ENCODE measurements around the gene CCDC149. TPM values are rescaled to one million over a fixed set of nuclear protein-coding genes. Genes with fewer than 3 reads are reported as not detected.

CCDC149 gene
- total and polyA plus RNA-seq, 2 of the 8 experiments (the other 6 are each of a cell fraction or from before 2014, with no cell fraction given) = 2.2 to 5.6 TPM

DNA sequence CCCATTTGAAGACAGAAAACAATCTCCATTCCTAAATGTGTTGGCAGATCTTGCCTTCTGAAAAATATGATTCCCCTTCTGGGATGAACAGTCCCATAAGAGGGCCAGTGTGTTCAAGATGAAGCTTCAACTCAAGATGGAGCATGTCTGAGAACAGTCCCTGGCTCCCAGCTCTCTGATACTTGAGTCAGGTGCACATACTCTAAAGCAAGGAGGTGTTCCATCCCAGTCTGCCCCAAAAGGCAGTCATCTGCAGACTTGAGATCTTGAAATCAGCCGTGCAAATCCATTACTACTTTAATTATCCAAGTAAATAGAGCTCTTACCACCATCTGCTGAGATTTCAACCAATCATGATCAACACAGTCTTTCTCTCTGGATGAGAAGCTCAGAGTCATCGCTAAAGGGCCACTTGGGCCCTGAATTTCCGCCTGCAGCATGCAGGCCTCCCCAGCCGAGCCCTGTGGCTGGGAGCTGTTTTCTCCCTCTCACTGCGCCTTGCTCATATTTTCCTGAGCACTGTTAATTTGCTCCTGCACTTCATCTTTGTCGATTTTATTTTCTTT lies 22.2 kb downstream of the CCDC149 start:
- Histone ChIP-seq H3K27me3 (replicated peaks in 1 of 4; ENCODE audit: control insufficient read depth in 3 of 4, extremely low read depth in 1 of 4, insufficient read depth in 3 of 4, low read length in 3 of 4) (no peaks in the 10 kb centered on the region), H3K14ac (ENCODE audit: insufficient read length) (no peak overlapping the region), H3K9me3 (ENCODE audit: insufficient read depth in 2 of 2, low read depth in 1 of 2, low read length in 1 of 2) (no peaks in the 10 kb centered on the region), H3K79me2 (ENCODE audit: control insufficient read depth in 1 of 2, insufficient read depth in 2 of 2, low read length in 2 of 2) (no peaks in the 10 kb centered on the region), H3K4me1 (replicated peaks in 1 of 4; ENCODE audit: control insufficient read depth in 3 of 4, insufficient read depth in 4 of 4, low read length in 3 of 4) (peaks cover 0 to 4% (median 0%) of the 10 kb centered on the region in 4 experiments; a peak in 3 of 7 replicates), H4K8ac (ENCODE audit: extremely low read depth, insufficient read depth, low read length) (no peak overlapping the region), H3K36me3 (ENCODE audit: control insufficient read depth in 2 of 4, insufficient read depth in 4 of 4, low read length in 3 of 4) (no peaks in the 10 kb centered on the region), H2BK5ac (ENCODE audit: low read depth, low read length) (no peak overlapping the region), H3K9ac (replicated peaks in 1 of 4; ENCODE audit: extremely low read depth in 1 of 4, low read depth in 3 of 4, low read length in 3 of 4) (no peak overlapping the region), H3K4me2 (ENCODE audit: insufficient read depth in 1 of 2, low read depth in 2 of 2, low read length in 2 of 2) (no peak overlapping the region), H2BK15ac (ENCODE audit: low read length) (no peak overlapping the region), H4K20me1 (replicated peaks in 1 of 2; ENCODE audit: control insufficient read depth in 1 of 2, insufficient read depth in 2 of 2, low read length in 2 of 2) (no peaks in the 10 kb centered on the region), H3K56ac (replicated peaks; ENCODE audit: insufficient read length, low read depth, low read length) (no peak overlapping the region), H3K4ac (replicated peaks; ENCODE audit: insufficient read length, low read depth, low read length) (no peak overlapping the region), H3K27ac (ENCODE audit: low read depth, low read length) (no peak overlapping the region), H3K79me1 (ENCODE audit: low read depth, low read length) (no peaks in the 10 kb centered on the region), H3K4me3 (ENCODE audit: extremely low read depth in 1 of 4, insufficient read depth in 2 of 4, low read depth in 3 of 4, low read length in 4 of 4) (no peak overlapping the region), H3K18ac (ENCODE audit: extremely low read depth, low read length) (no peak overlapping the region), H2AFZ (ENCODE audit: low read length) (no peak overlapping the region), H2BK12ac (ENCODE audit: low read depth, low read length) (no peak overlapping the region), H3K23ac (ENCODE audit: insufficient read length) (no peak overlapping the region), H3K23me2 (ENCODE audit: low read depth, low read length) (no peaks in the 10 kb centered on the region), H4K5ac (ENCODE audit: insufficient read length, low read depth, low read length) (no peak overlapping the region), H4K91ac (replicated peaks; ENCODE audit: insufficient read length, low read length) (no peak overlapping the region), H2BK20ac (ENCODE audit: low read length) (no peak overlapping the region), H2BK120ac (replicated peaks; ENCODE audit: low read depth, low read length) (no peak overlapping the region), H2AK5ac (ENCODE audit: low read depth, low read length) (no peak overlapping the region)
- POLR2A ChIA-PET (ENCODE audit: partially characterized antibody) = no interaction called here
- TF ChIP-seq PHF8 (conservative IDR thresholded peaks at IDR 0.05; ENCODE audit: low read depth, low read length) = no peak
- no peak for TF ChIP-seq SIRT6 (IDR thresholded peaks at IDR 0.05; ENCODE audit: low read length)
- TF ChIP-seq BRCA1 (IDR thresholded peaks at IDR 0.05; ENCODE audit: low read depth, low read length) = no peak
- no peak for TF ChIP-seq ASH2L (IDR thresholded peaks at IDR 0.05; ENCODE audit: low read length)
- TF ChIP-seq TAF7 (optimal IDR thresholded peaks at IDR 0.05; ENCODE audit: borderline replicate concordance, low read depth, low read length) = no peak
- DNase-seq (ENCODE audit: low read depth in 1 of 2, low spot score in 2 of 2) (no peak), FAIRE-seq (no peak)
- CTCF ChIA-PET (ENCODE audit: partially characterized antibody) = interaction anchor here (0.9 to 1.2 kb wide), 3 partner anchors 11 to 155 kb away, joined by 3 read pairs; no protein-coding TSS in a partner anchor
- WGBS, 2 experiments (ENCODE audit: extremely low coverage in 1 of 2, insufficient coverage in 1 of 2, insufficient read length in 1 of 2, insufficient replicate concordance in 2 of 2, low coverage in 1 of 2, low lambda C conversion rate in 2 of 2, missing lambda C conversion rate in 1 of 2) = 89% methylated on average over 6 of the region's 6 CpGs; no CpG with 5 or more reads in 1 of the 2 experiments
